Measurements from ENCODE around the gene PPM1N.

GRCh38 chr19:45474606-45475521, 23.4 kb upstream of the PPM1N start:
- TF ChIP-seq CTCF (IDR thresholded peaks at IDR 0.05) (no peak), POLR2A (IDR thresholded peaks at IDR 0.05) (no peak)

Data from Peyer's patch (tissue), 4 donors.